ENCODE results near the gene SH3RF2. TPM values are rescaled to one million over a fixed set of nuclear protein-coding genes. Genes with fewer than 3 reads are reported as not detected.

SH3RF2 gene
- total and polyA plus RNA-seq, 2 donors (not counting 3 experiments of a cell fraction or from before 2014, with no cell fraction given), result 0.54 to 0.84 TPM

DNA sequence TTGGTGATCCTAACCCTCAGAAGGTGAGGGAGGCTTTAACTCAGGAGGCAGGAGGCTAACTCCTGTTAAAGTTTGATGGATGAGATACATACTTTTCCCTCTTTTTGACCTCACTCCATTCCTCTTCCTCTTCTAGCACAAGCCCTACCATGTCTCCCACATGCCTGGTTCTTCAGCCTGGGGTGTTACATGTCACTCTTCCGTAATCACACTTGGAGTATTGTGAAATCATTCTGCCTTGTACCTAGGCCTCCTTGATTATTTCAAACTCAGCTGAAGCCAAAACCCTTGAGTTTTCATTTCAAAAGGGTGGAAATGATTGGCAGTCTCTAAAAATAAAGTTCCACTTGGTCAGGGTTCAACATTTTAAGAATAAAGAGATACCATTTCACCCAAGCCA lies 167.2 kb downstream of the SH3RF2 start:
- no peak overlapping the region for H3K27ac ChIP-seq (ENCODE audit: insufficient read depth, low read depth, low read length)
- H3K4me1 ChIP-seq (ENCODE audit: control insufficient read depth, extremely low read depth, insufficient read depth, low read length), result no peaks in the 10 kb centered on the region
- intact Hi-C loops (cut with micrococcal nuclease) (no loop called here), dilution Hi-C loops (cut with MboI; ENCODE audit: extremely low pct_ligation_motif_present, low sequenced_read_pairs) (no loop called here)
- TF ChIP-seq POLR2AphosphoS5 (IDR thresholded peaks at IDR 0.05; ENCODE audit: insufficient read depth, low read depth, low read length) (no peak), MYC (IDR thresholded peaks at IDR 0.05; ENCODE audit: low read depth, low read length) (no peak), GATA2 (IDR thresholded peaks at IDR 0.05; ENCODE audit: insufficient read depth, insufficient read length, low read depth, low read length) (no peak), POLR2A (IDR thresholded peaks at IDR 0.05; ENCODE audit: low read depth, low read length) (no peak), JUN (IDR thresholded peaks at IDR 0.05; ENCODE audit: borderline replicate concordance, insufficient read depth, insufficient read length, low read depth) (no peak), EZH2 (IDR thresholded peaks at IDR 0.05; ENCODE audit: borderline replicate concordance, low read depth, low read length, severe bottlenecking) (no peak), FOS (IDR thresholded peaks at IDR 0.05; ENCODE audit: borderline replicate concordance, insufficient read depth, low read length) (no peak)
- TF ChIP-seq, protein P1, sequence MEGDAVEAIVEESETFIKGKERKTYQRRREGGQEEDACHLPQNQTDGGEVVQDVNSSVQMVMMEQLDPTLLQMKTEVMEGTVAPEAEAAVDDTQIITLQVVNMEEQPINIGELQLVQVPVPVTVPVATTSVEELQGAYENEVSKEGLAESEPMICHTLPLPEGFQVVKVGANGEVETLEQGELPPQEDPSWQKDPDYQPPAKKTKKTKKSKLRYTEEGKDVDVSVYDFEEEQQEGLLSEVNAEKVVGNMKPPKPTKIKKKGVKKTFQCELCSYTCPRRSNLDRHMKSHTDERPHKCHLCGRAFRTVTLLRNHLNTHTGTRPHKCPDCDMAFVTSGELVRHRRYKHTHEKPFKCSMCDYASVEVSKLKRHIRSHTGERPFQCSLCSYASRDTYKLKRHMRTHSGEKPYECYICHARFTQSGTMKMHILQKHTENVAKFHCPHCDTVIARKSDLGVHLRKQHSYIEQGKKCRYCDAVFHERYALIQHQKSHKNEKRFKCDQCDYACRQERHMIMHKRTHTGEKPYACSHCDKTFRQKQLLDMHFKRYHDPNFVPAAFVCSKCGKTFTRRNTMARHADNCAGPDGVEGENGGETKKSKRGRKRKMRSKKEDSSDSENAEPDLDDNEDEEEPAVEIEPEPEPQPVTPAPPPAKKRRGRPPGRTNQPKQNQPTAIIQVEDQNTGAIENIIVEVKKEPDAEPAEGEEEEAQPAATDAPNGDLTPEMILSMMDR (IDR thresholded peaks at IDR 0.05; ENCODE audit: extremely low read depth in 1 of 2, insufficient read depth in 1 of 2, low read depth in 1 of 2, low read length in 2 of 2), result no peak
- TF ChIP-seq, protein P2, sequence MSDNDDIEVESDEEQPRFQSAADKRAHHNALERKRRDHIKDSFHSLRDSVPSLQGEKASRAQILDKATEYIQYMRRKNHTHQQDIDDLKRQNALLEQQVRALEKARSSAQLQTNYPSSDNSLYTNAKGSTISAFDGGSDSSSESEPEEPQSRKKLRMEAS (IDR thresholded peaks at IDR 0.05; ENCODE audit: insufficient read depth, insufficient read length), result no peak
- H3K79me2 ChIP-seq (ENCODE audit: control insufficient read depth, insufficient read depth, low read length), result no peaks in the 10 kb centered on the region
- FAIRE-seq (no peak), DNase-seq (ENCODE audit: low read depth, low spot score) (no peak)
- H3K27me3 ChIP-seq (ENCODE audit: control insufficient read depth in 2 of 2, insufficient read depth in 2 of 2, low read length in 2 of 2), result no peaks in the 10 kb centered on the region
- H3K9me1 ChIP-seq (replicated peaks; ENCODE audit: control insufficient read depth, extremely low read depth, insufficient read depth, low read length), result no peaks in the 10 kb centered on the region
- no peak overlapping the region for H3K4me2 ChIP-seq (ENCODE audit: insufficient read depth, low read length)
- ChIA-PET POLR2A (no interaction called here), CTCF (interaction anchor here (2.2 kb wide), 1 partner anchor 27 kb away, joined by 5 read pairs; no protein-coding TSS in a partner anchor)
- H3K36me3 ChIP-seq (ENCODE audit: control insufficient read depth in 2 of 2, extremely low read depth in 1 of 2, insufficient read depth in 2 of 2, low read length in 2 of 2), result no peaks in the 10 kb centered on the region
- no peak overlapping the region for H3K9ac ChIP-seq (replicated peaks; ENCODE audit: extremely low read depth, insufficient read depth, low read length)
- no peaks in the 10 kb centered on the region for H4K20me1 ChIP-seq (replicated peaks; ENCODE audit: control insufficient read depth, extremely low read depth, insufficient read depth, low read length)
- no peaks in the 10 kb centered on the region for H3K9me3 ChIP-seq (replicated peaks; ENCODE audit: control insufficient read depth, insufficient read depth, low read length)
- no TSS peak for BruUV-seq (replicated peaks)
- no peak overlapping the region for H2AFZ ChIP-seq (ENCODE audit: low read depth, low read length)
- H3K4me3 ChIP-seq (replicated peaks in 1 of 3; ENCODE audit: insufficient read depth in 1 of 3, low read depth in 1 of 3, low read length in 3 of 3), result no peak overlapping the region
